Mesendoderm (in vitro differentiated cells): Measurements from ENCODE around the gene ASPN. TPM values are rescaled to one million over a fixed set of nuclear protein-coding genes. Genes with fewer than 3 reads are reported as not detected.

ENCODE experiments used
- DNase-seq: peaks from one replicate; pipeline ENCODE4 v3.0.0; 2013
- H2AK5ac ChIP-seq: 2 replicates; pipeline ENCODE4 v1.6.1; 2013; ENCODE audit warnings: low read length, inconsistent platforms
- H2BK120ac ChIP-seq: 2 replicates; pipeline ENCODE4 v1.6.1; 2013; ENCODE audit warnings: low read depth, mild to moderate bottlenecking, low read length, moderate library complexity, mixed read lengths
- H2BK15ac ChIP-seq: replicated peaks from 2 replicates; pipeline ENCODE4 v1.6.1; 2013; ENCODE audit warnings: low read depth, mild to moderate bottlenecking, moderate library complexity
- H2BK5ac ChIP-seq: 2 replicates; pipeline ENCODE4 v1.6.1; 2013; ENCODE audit warnings: low read length, inconsistent platforms
- H3K18ac ChIP-seq: 2 replicates; pipeline ENCODE4 v1.6.1; 2013; ENCODE audit warnings: mild to moderate bottlenecking, low read length, mixed read lengths
- H3K23ac ChIP-seq: one replicate; pipeline ENCODE4 v1.6.1; 2013; ENCODE audit warnings: low read length
- H3K27ac ChIP-seq: 2 replicates; pipeline ENCODE4 v1.5.1; 2013; ENCODE audit warnings: low read depth, mild to moderate bottlenecking, inconsistent platforms, low read length, moderate library complexity
- H3K27me3 ChIP-seq: 2 replicates; pipeline ENCODE4 v1.6.1; 2013; ENCODE audit warnings: low read length, control low read depth, mild to moderate bottlenecking, inconsistent platforms; ENCODE audit not compliant: insufficient read depth, poor library complexity
- H3K36me3 ChIP-seq: 2 replicates; pipeline ENCODE4 v1.6.1; 2013; ENCODE audit warnings: low read length, inconsistent platforms; ENCODE audit not compliant: control insufficient read depth, insufficient read depth
- H3K4ac ChIP-seq: one replicate; pipeline ENCODE4 v1.6.1; 2013; ENCODE audit warnings: low read depth, mild to moderate bottlenecking, low read length, moderate library complexity
- H3K4me1 ChIP-seq: 2 replicates; pipeline ENCODE4 v1.6.1; 2013; ENCODE audit warnings: low read depth, low read length, inconsistent platforms; ENCODE audit not compliant: control insufficient read depth
- H3K4me2 ChIP-seq: 2 replicates; pipeline ENCODE4 v1.6.1; 2013; ENCODE audit warnings: low read length
- H3K4me3 ChIP-seq: 2 replicates; pipeline ENCODE4 v1.5.1; 2013; ENCODE audit warnings: mild to moderate bottlenecking, low read length
- H3K56ac ChIP-seq: one replicate; pipeline ENCODE4 v1.6.1; 2013; ENCODE audit warnings: low read length
- H3K79me1 ChIP-seq: 2 replicates; pipeline ENCODE4 v1.6.1; 2013; ENCODE audit warnings: low read length, inconsistent platforms
- H3K79me2 ChIP-seq: 2 replicates; pipeline ENCODE4 v1.6.1; 2013; ENCODE audit warnings: mild to moderate bottlenecking, low read length; ENCODE audit not compliant: control insufficient read depth, insufficient read depth
- H3K9ac ChIP-seq: 2 replicates; pipeline ENCODE4 v1.6.1; 2013; ENCODE audit warnings: low read length, inconsistent platforms
- H4K5ac ChIP-seq: one replicate; pipeline ENCODE4 v1.6.1; 2013; ENCODE audit warnings: low read length
- H4K8ac ChIP-seq: one replicate; pipeline ENCODE4 v1.6.1; 2013; ENCODE audit warnings: low read depth, mild to moderate bottlenecking, control low read depth, low read length, moderate library complexity
- WGBS: extraction: QIAGEN DNeasy Blood & Tissue Kit; methylation state at CpG from one replicate; pipeline ENCODE4 v1.1.7; 2013; ENCODE audit warnings: low lambda C conversion rate, missing lambda C conversion rate; ENCODE audit not compliant: insufficient coverage; ENCODE audit errors: extremely low coverage; 5-methylcytosine and 5-hydroxymethylcytosine counted together
- small RNA-seq: library from polyadenylated mRNA; stranded (forward); fragments of <200 nt; extraction: miRNeasy Mini kit (QIAGEN cat#:217004); gene quantifications from one replicate; pipeline ENCODE3, GENCODE V24; 2013; ENCODE audit not compliant: insufficient read depth

ASPN gene

GRCh38 chr9:92407818-92408217, 74.5 kb downstream of the ASPN start:
- Histone ChIP-seq H2BK5ac (no peak overlapping the region), H3K56ac (no peak overlapping the region), H3K4me1 (no peaks in the 10 kb centered on the region), H3K27ac (no peak overlapping the region), H2BK120ac (no peak overlapping the region), H3K9ac (no peak overlapping the region), H4K5ac (no peak overlapping the region), H3K4me2 (no peak overlapping the region), H3K23ac (no peak overlapping the region), H2BK15ac (no peak overlapping the region), H3K4me3 (no peak overlapping the region), H4K8ac (no peak overlapping the region), H3K4ac (no peak overlapping the region), H2AK5ac (no peak overlapping the region), H3K79me1 (no peaks in the 10 kb centered on the region), H3K79me2 (no peaks in the 10 kb centered on the region), H3K36me3 (no peaks in the 10 kb centered on the region), H3K27me3 (no peaks in the 10 kb centered on the region), H3K18ac (no peak overlapping the region)
- no peak for DNase-seq
- WGBS, result no CpG with 5 or more reads among the region's 2 CpGs

- no peak overlapping the region for H3K4ac ChIP-seq
- H3K18ac ChIP-seq, result no peak overlapping the region
- H3K36me3 ChIP-seq, result no peaks in the 10 kb centered on the region
- H3K56ac ChIP-seq, result no peak overlapping the region
- H3K23ac ChIP-seq, result no peak overlapping the region
- H4K8ac ChIP-seq, result no peak overlapping the region
- H3K4me3 ChIP-seq, result no peak overlapping the region
- H2BK120ac ChIP-seq, result no peak overlapping the region
- no peak overlapping the region for H3K4me2 ChIP-seq
- no peak overlapping the region for H4K5ac ChIP-seq
- H3K27ac ChIP-seq, result no peak overlapping the region
- H2BK5ac ChIP-seq, result no peak overlapping the region
- H3K79me2 ChIP-seq, result no peaks in the 10 kb centered on the region
- no peaks in the 10 kb centered on the region for H3K4me1 ChIP-seq
- no peaks in the 10 kb centered on the region for H3K79me1 ChIP-seq
- no peak for DNase-seq
- no CpG with 5 or more reads among the region's 3 CpGs for WGBS
- no peak overlapping the region for H3K9ac ChIP-seq
- no peaks in the 10 kb centered on the region for H3K27me3 ChIP-seq
- no peak overlapping the region for H2BK15ac ChIP-seq
- no peak overlapping the region for H2AK5ac ChIP-seq
Measured at GRCh38 chr9:92406477-92406876, 75.8 kb downstream of the ASPN start.

Small RNAs within 50 kb of the gene (small RNA-seq; reads per million reads assigned to genes)
- not detected for gene MIR4670
